NCI-H2029 (cell line): ENCODE measurements around the gene DENND5A.
A peak's percentile ranks its signal among the peaks of the same experiment; 100 is the strongest.
"Not testable (repeated sequence)": the region's sequence is repeated elsewhere in the genome, so short reads cannot be mapped to it uniquely, and the experiment has no call there.

ENCODE experiments used
- DNase-seq: peaks from one replicate; lab custom pipeline; 2025; lab: John Stamatoyannopoulos, UW

DENND5A gene

DNA sequence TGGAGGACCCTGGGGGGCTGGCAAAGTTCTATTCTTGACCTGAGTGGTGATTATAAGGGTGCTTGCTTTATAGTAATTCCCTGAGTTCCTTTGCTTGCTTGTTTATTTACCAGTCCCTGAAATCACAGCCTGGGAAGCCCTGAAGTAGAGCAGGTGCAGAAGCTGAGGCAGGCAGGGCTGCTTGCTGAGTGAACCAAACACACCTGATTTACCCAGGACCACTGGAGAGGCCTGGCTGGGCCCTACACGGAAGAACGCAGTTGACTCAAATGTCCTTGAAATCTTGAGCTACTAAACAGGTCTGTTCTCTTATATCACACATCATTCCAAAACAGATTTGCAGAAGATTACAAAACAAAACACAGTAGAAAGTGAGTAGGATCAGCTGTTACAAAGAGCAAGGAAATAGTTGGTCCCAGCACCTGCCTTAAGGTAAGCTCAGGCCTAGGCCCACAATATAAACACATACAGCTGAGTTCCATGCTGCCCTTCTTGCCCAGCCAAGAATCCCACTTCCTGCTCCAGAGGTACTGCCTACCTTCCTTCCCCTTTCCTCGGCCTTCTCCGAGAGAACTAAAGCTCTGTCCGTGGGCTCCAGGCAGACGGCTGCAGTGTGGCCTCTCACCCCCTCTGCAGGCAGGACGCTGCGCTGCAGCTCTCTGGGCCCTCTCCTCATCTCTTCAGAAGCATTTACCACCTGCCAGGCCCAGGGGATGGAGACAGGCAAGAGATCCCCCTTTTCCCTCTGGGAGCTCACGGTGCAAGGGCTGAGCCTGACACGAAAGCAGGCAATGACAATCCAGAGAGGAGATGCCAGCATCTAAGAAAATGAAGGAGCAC lies 127.6 kb downstream of the DENND5A start:
- DNase-seq, result peak; percentile 92

GRCh38 chr11:9136741-9137140 lies 128.4 kb downstream of the DENND5A start:
- DNase-seq, result no peak

DNA sequence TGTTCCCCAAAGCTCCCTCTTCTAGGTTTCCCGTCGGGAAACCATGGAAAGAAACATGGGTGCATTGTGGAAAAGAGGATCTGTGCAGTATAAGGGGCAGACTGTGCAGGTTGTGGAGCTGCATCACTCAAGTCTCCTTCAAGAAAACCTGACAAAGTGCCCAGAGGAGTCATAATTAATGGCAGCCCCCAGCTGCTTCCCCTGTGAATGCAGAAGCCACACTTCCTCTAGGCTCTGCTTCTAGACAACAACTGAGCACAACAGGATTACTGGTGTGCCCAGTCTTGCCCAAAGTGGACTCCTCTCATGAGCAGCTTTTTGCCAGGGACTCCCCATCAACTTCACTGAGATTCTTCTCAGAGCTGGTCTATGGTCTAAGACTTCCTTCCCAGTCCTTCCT lies 131.2 kb downstream of the DENND5A start:
- DNase-seq, result no peak

DNA sequence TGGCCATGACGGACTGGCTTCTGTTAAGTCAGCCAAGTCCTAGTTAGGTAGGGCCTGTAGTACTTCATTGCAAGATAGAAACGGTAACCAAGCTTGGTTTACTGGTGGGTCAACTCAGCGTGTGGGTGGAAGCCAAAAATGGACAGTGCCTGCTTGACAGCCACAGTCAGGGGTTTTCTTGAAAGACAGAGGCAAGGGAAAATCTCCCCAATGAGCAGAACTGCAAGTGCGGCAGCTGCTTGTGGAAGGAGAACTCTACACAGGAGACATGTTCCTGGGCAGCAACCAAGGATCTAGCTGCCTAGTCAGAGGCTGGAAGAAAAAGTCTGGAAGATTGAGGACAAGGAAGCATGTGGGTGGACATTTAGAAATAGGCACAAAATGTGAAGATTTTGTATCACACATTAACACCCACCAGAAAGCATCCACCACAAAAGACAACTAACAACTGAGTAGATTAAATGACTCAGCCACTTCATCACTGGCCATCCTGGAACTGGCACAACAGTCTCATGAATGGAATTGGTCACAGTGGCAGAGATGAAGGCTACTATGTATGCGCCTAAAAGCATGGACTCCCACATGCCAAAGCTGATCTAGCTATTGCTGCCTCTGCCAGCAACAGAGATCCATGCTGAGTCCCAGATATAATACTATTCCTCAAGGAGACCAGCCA lies 132.8 kb downstream of the DENND5A start:
- no peak for DNase-seq

DNA sequence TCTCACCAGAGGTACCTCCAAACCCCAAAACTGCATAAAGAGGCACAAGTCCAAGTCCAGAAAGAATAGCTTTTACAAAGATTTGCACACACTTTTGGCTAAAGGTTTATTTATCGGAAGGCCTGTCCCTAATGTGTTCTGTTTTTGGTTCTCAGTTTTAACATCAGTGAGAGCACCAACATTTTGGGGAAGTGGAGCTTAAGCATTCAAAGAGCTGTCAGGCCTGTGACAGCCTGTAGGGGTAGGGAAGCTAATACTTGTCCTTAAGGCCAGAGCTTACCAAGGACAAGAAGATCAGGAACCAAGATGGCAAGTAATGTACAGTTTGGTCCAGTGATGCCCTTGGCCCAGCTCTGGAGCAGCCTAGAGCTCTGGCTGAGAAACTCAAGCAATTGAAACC lies 134.9 kb downstream of the DENND5A start:
- no peak for DNase-seq

DNA sequence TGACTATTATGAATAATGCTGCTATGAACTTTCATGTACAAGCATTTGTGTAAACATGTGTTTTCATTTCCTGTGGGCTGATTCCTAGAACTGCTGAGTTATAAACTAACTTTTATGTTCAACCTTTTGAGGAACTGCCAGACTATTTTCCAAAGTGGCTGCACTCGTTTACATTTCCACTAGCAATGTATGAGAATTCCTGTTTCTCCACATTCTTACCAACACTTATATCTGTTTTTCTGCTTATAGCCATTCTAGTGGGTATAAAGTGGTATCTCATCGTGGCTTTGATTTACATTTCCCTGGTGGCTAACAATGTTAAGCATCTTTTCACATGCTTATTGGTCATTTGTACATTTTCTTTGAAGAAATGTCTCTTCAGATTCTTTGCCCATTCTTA lies 138.5 kb downstream of the DENND5A start:
- no peak for DNase-seq

- no peak for DNase-seq
Measured at GRCh38 chr11:9125185-9125886, 139.8 kb downstream of the DENND5A start.

GRCh38 chr11:9123595-9124304 lies 141.4 kb downstream of the DENND5A start:
- no peak for DNase-seq

GRCh38 chr11:9121469-9121796 lies 143.7 kb downstream of the DENND5A start:
- DNase-seq, result no peak

DNA sequence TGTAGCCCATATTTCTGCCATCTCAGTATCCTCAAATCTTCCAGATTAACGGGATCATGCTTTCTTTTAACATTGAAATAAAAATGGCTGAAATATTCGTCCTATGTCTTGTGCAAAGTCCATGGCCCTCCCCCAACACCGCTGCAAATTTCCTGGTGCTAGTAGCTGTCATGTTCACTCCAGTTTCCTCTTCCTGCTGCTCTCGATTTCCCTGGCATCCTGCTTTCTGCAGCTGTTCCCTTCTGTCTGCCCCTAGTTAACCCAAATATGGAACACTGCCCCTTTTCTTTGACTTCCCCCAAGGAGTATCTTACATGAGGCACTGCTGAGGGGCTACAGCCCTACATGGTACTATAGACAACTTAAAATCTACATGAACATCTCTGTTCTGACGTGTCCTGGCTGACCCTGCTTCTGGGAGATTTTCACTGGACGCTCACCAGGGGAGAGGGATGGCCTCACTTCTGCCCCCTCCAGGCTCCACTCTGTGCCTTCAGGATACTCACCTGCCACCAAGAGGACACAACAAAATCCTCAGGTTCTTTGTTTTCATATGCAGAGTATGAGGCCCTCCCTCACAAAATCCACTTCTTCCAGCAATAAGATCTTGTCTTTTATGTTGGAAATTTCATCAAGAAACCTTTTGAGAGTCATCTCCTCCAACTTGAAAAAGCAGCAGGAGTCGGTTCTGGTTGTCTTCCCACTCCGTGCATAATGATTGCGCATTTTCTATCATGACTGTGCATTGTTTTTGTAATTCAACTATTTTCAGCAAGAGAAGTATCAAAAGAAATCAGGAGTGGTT lies 144.3 kb downstream of the DENND5A start:
- DNase-seq, result no peak

GRCh38 chr11:9118277-9118676 lies 146.9 kb downstream of the DENND5A start:
- no peak for DNase-seq

GRCh38 chr11:9112075-9112474 lies 153.1 kb downstream of the DENND5A start:
- no peak for DNase-seq

DNA sequence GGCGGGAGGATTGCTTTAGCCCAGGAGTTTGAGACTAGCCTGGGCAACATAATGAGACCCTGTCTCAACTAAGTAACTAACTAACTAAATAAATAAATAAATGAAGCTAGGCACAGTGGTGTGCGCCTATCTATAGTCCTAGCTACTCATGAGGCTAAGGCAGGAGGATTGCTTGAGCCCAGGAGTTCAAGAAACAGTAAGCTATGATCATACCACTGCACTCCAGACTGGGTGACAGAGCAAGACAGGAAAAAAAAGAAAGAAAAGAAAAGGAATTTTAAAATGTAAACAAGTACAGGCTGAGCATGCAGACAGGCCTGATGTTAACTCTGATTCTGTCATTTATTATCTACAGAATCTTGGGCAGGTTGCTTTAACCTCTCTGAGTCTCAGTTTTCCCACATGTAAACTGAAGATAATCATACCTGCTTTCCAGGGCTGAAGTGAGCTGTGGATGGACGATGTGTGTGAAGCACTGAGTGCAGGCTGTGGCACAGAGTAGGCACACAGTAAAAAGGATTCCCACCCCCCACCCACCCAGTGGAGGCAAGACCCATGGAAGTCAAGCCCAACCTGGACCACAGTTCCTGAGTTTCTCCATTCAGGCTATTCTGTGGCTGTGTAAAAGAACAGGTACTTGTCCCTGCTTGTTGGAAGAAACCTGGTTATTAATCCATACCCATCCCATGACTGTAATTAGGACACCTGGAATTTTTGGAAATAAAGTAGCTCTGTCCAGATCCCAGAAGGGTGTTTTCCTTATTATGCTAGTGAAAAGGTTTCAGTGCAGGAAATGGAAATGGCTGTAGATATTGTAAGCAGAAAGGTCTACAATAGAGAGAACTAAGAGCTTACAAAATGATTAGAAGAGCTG lies 155.1 kb downstream of the DENND5A start:
- DNase-seq, result no peak

DNA sequence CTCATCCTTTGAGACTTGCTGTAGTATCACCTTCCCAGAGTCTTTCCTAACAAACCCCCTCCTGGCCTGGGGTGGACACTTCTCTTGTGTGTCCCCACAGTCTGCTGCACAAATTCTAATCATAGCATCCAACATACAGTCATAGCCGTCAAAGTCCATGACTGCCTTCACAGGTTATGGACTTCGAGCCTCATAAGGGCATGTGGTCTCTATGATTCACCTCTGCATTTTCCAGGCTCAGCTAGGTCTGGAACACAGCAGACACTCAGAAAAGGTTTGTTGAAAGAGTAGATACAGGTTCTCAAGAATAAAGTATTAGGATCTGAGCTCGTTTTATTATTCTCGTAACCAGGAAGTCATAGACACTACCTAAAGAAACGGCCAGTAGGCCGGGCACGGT lies 160.6 kb downstream of the DENND5A start:
- no peak for DNase-seq

DNA sequence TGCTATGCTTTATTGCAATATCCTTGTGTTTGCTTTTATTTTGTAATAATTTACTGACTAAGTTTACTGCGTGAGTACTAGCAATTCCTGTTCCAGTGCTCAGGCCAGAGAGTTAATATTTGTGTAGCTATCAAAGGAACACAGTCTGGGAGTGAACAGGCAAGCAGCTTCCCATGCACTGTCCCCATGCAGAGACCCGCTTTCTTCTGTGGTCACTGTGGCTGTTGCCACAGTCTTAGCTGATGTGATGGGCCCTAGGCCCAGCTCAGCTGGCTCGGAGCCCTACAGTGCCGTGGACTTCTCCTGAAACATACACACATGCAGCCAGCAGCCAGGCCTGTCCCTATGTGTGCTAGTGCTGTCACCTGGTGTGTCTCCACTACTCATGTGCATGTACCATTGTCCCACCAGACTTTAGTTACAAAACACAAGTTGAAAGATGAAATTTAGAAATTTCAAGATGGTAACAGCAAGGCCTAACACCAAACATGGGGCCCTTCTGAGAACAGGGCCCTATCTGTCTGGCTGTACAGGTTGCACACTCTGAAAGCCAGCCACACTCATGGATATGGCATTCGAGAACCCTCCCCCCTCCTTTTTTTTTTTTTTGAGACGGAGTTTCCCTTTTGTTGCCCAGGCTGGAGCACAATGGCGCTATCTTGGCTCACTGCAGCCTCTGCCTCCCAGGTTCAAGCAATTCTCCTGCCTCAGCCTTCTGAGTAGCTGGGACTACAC lies 161.4 kb downstream of the DENND5A start:
- DNase-seq, result no peak

DNA sequence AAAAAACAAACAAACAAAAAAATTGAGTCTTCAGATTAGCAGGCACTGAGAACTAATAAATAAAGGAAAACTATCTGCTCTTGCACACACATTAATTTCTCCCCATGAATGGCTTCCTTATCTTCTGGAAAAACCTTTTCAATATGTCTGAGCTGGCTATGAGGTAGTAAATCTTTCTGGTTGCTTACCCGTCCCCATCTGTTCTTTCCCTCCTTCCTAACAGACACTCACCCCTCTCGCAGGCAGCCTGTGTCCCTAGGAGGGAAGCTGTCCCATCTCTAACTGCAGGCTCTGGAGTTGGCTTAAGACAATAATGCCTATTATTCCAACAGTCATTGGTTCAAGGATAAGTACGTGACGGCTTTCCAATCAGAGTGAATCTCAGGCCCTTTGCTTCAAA lies 165.5 kb downstream of the DENND5A start:
- DNase-seq, result no peak

DNA sequence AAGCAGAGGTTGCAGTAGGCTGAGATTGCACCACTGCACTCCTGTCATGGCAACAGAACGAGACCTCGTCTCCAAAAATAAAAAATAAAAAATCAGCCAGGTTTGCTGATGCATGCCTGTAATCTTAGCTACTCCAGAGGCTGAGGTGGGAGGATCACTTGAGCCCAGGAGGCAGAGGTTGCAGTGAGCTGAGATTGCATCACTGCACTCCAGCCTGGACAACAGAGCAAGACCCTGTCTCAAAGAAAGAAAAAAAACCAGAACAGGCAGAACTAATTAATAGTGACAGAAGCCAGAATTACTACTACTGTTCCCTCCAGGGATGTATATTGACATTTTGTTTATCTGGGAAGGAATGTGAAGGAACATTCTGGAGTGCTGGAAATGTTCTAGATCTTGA lies 166.7 kb downstream of the DENND5A start:
- DNase-seq, result not testable (repeated sequence)

DNA sequence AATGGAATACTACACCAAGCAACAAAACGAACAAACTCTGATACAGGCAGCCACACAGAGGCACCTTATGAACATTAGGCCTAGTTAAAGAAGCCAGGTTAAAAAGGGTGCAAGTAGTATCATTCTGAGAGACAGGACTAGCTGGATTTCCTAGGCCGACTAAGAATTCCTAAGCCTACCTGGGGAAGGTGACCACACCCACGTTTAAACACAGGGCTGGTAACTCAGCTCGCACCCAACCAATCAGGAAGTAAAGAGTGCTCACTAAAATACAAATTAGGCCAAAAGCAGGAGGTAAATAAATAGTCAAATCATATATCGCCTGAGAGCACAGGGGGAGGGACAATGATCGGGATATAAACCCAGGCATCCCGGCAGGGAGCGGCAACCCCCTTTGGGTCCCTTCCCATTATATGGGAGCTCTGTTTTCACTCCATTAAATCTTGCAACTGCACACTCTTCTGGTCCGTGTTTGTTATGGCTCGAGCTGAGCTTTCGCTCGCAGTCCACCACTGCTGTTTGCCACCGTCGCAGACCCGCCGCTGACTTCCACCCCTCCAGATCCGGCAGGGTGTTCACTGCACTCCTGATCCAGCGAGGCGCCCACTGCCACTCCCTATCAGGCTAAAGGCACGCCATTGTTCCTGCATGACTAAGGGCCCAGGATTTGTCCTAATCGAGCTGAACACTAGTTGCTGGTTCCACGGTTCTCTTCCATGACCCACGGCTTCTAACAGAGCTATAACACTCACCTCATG lies 167.8 kb downstream of the DENND5A start:
- not testable (repeated sequence) for DNase-seq

- DNase-seq, result no peak
Measured at GRCh38 chr11:9096427-9096826, 168.7 kb downstream of the DENND5A start.
